H54 (cell line): Measurements from ENCODE around the gene S100A5.

Experiments used
- DNase-seq: peaks from one replicate; pipeline ENCODE4 v3.0.0; 2011; ENCODE audit warnings: low spot score, mixed read lengths; ENCODE audit not compliant: insufficient read length
- FAIRE-seq: peaks from 3 replicates; lab custom pipeline; 2011; peaks lifted over from hg19 to GRCh38; lab: Jason Lieb, UNC
- POLR2A ChIP-seq: IDR thresholded peaks from 2 replicates; pipeline ENCODE4 v1.6.1; 2011; ENCODE audit warnings: low read depth, mild to moderate bottlenecking, low read length

Gene S100A5

DNA sequence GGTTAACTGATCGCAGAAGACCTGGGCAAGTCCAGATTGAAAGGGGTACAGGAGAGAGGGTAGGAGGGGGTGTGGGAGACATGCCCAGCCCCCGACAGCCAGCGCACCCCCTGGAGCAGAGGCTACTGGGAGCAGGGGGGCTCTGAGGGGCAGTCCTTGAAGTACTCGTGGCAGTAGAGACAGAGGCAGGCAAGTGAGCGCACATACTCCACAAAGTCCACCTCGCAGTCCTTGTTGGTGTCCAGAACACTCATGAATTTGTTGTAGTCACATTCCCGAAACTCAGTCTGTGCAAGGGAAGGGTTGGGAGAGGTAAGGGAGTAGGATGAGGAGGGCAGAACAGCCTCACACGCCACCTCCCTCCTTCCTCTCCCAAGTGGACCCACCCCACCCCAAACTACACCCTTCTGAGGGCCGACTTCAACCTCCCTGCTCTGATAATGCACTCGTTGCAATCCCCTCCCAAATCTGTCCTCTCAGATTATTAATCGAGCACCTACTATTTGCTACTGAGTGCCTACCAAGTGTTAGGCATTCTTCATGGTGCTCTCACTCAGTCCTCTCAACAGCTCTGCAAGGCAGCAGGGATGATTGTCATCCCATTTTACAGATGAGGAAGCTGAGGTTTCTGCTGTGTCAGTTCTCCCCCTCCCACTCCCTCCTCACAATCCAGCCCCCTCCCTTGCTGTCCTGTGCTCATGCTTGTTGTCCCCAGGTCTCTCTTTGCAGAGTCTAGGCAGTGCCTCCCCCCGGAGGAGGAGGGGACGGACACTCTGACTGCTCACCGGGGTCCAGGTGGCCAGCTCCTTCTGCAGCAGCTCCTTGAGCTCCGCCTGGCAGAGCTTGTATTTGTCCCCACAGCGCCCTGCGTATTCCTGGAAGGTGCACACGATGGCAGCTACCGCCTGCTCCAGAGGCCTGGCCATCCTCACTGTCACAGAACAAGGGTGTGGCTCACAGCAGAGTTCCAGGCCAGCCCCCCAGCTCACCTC, 7.1 kb upstream of the S100A5 start:
- FAIRE-seq (no peak), DNase-seq (no peak)
- no peak for TF ChIP-seq POLR2A

DNA sequence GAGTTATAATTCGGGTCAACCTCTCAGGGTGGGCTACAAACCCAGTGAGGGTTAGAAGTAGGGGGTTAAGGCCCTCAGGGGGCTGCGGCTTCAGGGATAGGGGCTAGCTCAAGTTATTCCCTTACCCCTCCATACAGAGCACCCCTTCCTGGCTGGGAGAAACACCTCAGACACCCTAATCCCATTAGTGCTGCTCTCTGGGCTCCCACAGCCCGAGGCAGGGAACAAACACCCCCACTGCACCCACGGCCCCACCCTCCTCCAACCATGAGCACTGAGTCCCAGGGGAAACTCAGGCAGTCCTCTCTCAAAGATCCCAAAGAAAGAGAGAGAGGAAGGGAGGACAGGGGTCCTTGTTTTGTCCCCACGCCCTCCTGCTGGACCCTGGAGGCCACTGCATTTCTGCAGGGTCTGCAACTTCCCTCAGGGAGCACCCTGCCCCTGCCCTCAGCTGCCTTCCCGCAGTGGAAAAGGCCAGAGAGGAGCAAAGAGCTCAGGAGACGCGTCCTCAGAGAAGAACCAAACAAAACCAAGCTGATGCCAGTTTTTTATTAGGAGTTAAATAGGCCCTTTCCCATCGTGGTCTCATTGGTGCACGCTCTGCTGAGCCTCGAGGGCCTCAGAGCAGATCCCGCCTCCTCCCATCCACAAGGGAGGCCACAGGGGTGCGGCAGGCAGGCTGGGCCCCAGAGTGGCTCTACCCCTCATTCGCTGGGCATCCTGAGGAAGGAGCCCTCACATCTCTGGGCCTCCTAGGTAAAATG, 6.2 kb upstream of the S100A5 start:
- no peak for TF ChIP-seq POLR2A
- DNase-seq: no peak
- FAIRE-seq: no peak

DNA sequence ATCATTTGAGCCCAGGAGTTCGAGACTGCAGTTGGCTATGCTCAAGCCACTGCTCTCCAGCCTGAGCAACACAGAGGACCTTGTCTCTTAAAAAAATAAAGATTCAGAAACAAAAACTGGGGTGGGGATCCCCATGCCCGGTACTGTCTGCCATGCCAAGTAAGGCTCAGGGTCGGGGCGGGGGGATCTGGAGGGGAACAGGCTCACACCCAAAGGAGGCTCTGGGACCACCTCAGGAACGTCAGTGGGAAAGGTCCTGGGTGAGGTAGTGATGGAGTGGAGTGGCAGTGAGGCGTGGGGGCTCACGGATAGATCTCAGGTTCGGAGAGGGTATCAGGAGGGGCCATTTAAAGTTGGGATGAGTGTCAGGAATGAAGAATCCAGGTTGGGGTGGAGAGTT, 5.6 kb upstream of the S100A5 start:
- no peak for FAIRE-seq
- no peak for DNase-seq
- TF ChIP-seq POLR2A: no peak

DNA sequence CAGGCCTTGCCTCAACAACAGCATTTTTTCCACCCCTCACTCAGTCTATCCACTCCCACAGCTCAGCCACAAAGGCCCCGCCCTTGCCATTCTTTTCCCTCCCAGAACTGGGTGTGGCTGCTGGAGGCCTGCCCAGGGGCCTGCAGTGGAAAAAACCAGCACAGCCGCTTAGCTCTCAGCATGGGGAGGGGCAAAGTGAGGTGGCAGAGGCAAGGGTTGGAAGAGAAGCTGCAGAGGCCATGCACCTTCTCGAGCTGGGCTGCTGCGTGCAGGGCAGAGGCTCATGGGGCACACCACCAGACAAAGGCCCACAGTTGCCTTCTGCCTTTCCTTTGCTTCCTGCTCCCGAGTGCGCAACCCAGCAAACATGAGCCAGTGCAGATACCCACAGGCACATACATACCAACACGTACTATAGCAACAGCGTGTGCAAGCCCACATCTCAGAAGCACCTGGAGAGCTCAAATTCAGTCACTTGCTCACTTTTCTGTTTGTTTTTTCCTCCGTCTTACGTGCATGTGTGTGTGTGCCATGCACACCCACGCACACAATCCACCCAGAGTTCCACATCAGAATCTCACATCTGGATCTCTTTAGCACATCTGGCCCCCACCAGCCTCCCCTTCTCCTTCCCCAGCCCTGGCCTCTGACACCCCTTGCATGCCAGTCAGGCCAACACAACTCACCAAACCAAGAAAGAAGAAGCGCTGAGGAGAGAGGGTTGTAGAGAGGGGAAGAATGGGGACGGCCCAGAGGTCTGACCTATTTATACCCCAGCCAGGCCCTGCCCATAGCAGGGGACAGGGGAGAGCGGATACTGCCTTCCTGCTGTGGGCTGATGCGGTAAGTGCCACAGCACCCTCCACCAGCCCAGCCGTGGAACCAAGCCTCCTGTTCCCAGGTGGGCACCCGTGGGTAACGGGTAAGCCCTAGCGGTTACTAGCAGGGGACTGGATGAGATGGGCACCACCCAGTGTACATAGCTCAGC, 4.6 kb upstream of the S100A5 start, which contains the start of gene S100A4:
TSS of gene S100A4 (minus strand) at position 740 of the 989 bp plus-strand sequence. CDS start 1,012 bp downstream, outside the sequence.
- no peak for DNase-seq
- no peak for FAIRE-seq
- peak; percentile 14; the same call in 1 of the 2 replicates for TF ChIP-seq POLR2A

DNA sequence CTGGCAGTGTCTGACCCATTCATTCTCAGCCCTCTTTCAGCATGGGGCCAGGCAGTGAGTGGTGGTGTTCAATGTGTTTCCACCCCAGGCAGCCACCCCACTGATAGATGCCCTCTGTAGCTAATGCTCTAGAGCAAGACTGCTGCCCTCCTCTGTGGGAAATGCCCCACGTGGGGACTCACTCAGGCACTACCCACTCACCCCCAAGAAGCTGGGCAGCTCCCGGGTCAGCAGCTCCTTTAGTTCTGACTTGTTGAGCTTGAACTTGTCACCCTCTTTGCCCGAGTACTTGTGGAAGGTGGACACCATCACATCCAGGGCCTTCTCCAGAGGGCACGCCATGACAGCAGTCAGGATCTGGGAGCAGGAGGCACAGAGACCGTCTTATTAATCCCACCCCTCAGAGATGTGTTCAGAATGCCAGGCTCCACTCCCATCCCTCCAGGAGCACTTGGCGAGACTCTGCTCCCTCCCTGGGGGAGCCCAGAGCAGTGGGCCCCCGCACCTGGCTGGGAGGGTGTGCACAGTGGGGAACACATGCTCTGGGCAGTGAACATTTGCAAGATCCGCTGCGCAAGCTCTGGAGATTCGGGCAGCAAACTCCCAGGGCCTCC, 3.8 kb upstream of the S100A5 start:
- FAIRE-seq: no peak
- peak; percentile 2; the same call in 1 of the 2 replicates for TF ChIP-seq POLR2A
- no peak for DNase-seq

DNA sequence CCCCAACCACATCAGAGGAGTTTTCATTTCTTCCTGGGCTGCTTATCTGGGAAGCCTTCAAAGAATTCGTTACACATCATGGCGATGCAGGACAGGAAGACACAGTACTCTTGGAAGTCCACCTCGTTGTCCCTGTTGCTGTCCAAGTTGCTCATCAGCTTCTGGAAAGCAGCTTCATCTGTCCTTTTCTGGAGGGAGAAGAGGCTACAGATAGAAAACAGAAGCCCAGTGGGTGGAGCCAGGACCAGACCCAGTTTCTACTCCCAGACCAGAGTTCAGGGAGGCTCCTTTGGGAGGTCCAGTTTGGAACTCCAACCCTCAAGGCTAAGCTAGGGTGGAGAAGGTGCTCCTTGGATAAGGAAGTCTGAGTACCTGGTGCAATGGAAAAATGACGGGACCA, 3.0 kb upstream of the S100A5 start:
- FAIRE-seq (no peak), DNase-seq (no peak)
- no peak for TF ChIP-seq POLR2A

DNA sequence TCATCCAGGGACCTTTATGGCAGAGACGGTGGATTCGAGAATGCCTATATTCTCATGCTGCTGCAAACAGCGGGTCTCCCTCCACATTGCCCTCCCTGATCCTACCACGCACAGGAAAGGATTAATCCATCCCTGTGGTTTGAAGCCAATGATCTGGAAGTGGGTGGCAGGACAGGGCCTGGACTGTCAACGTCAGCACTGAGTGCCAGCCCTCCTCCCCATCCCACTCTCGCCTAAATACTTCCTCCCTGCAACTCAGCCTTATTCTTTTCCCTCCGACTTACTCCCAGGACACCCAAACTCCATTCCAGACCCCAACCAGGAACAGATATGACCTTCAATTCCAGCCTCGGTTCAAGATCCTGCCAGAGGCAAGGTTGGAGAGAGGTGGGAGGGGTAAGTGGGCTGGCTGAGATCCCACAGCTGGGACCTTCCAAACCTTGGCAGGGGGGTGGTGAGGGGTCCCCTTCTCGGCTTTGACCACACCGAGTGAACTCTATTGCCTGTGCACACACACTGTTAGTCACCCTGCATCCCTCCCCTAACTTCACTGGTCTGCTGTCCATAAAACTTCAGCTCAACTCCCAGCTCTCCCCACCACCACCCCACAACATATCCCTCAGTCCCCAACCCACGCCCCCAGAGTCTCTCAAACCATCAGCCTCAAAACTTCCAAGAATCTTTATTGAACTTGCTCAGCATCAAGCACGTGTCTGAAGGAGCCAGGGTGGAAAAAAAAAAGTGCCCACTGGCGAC, 2.4 kb upstream of the S100A5 start:
- no peak for TF ChIP-seq POLR2A
- DNase-seq (no peak), FAIRE-seq (no peak)

DNA sequence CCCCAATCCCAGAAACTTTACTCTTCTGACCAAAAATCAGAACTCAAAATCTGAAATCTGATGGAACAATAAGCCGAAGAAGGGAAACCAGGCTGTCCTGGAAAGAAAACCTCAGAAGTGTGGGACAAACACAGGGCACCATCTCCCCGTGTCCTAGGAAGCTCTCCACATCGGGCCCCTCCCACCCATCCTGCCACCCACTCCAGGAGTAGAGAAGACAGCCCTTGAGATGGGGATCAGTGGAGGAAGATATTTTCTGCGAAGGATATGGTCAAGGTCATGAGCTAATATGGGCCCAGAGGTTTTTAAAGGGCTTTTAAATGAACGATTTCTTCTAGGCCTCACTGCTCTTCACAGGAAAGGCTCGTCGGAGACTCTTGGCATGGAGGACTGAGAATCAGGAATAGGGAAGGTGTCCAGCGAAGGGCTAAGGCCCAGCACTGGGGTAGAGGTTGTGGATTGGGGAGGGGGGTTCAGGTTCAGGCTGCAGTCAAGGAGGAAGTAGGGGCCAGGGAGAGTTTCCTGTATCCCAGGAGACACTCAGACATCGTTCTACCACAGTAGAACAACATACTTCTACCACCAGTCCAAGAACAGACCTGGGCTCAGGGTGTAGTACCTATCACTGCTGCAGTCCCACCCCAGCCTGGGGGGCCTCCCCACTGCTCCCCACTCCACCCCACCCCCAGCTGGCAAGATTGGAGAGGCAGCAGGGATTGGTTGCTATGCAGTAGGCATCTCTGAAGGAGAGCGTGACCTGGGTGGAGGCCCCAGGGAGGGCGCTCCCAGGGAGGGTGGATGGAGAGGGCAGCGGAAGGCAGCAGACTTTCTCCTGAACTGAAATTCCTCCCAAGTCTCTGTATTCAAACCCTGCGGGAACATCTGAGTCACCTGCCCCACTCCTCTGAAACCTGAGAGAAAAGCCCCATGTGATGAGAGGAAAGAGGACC, 1.2 kb upstream of the S100A5 start:
- 0 out of 2 replicates have a peak, but pooled peaks have one; percentile 9 for TF ChIP-seq POLR2A
- FAIRE-seq (no peak), DNase-seq (no peak)

DNA sequence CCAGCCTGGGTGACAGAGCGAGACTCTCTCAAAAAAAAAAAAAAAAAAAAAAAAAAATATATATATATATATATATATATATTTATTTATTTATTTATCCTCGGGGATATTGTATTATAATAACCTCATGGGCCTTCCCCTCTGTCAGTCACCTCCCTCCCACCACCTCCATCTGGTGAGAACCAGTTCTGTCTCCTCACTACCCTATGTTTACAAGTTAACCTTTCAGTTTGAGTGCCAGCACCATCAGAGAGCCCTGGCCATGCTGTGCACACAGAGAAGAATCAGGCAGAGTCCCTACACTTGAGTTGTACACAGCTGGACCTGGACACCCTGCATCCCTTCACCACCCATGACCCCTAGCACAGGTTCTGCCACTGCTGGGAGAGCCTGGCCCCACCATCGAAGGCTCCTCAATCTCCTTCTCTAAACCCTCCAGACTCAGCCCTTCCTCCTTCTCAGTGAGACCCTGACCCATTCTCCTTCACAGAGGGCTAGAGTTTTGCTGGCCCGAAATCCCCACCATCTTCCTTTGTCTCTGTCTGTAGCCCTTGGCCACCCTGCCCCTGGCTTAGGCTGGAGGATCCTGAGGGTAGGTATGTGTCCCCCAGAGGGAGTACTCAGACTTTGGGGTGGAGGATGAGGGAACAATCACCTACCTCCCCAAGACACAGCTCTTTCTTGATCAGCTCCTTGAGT, 1.2 kb downstream of the S100A5 start:
- FAIRE-seq (no peak), DNase-seq (no peak)
- TF ChIP-seq POLR2A: no peak

DNA sequence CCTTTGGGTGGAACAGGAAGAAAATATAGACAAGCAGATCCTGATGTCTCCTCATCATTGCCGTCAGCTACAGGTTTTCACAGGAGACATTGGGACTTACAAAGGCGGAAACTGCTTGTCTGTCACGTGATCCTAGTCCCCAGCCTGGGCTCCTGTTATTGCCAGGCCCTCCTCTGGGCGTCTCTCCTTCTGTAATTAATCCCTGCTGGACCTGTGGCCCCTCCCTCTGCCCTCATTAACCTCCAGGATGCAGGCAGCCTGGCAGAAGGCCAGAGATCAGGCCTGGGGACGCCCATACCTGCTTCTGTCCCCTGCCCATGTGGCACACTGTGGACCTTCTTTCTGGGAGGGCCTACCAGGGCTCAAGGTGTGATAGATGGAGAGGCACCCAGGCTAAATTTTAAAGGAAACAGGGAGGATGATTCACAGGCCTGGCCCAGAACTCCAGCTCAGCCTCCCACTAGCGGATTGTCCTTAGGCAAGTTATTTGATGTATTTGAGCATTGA, 2.4 kb downstream of the S100A5 start:
- DNase-seq (no peak), FAIRE-seq (no peak)
- no peak for TF ChIP-seq POLR2A
